HL-60 (cell line): ENCODE data around the gene ADAM11.
A peak's percentile ranks its signal among the peaks of the same experiment; 100 is the strongest.

Experiments
- DNase-seq, 2 experiments: peaks; one replicate each; pipeline ENCODE4 v3.0.0-alpha.2; 2010 to 2020; ENCODE audit warnings: low read depth in 1 of 2, low spot score in 1 of 2
- H3K27ac ChIP-seq: fragments of 250-450 bp; sonication (Bioruptor Pico); replicated peaks from 2 replicates; pipeline ENCODE4 v1.5.1; 2020; ENCODE audit warnings: mild to moderate bottlenecking, moderate library complexity
- H3K27me3 ChIP-seq: fragments of 250-450 bp; sonication (Bioruptor Pico); 2 replicates; pipeline ENCODE4 v1.5.1; 2021; ENCODE audit warnings: mild to moderate bottlenecking, moderate library complexity; ENCODE audit not compliant: insufficient read depth, poor library complexity, severe bottlenecking
- H3K4me3 ChIP-seq: replicated peaks from 2 replicates; pipeline ENCODE4 v1.5.1; 2011; ENCODE audit warnings: mild to moderate bottlenecking, control low read depth, low read length; ENCODE audit not compliant: insufficient read depth
- GABPA ChIP-seq: IDR thresholded peaks from 2 replicates; pipeline ENCODE4 v1.6.1; 2012; ENCODE audit warnings: low read depth
- POLR2AphosphoS5 ChIP-seq: IDR thresholded peaks from 2 replicates; pipeline ENCODE4 v1.6.1; 2012; ENCODE audit warnings: low read depth
- REST ChIP-seq: IDR thresholded peaks from 2 replicates; pipeline ENCODE4 v1.6.1; 2012; ENCODE audit warnings: low read depth; ENCODE audit not compliant: insufficient replicate concordance
- SPI1 ChIP-seq: IDR thresholded peaks from 2 replicates; pipeline ENCODE4 v1.6.1; 2012; ENCODE audit warnings: low read depth, mild to moderate bottlenecking, borderline replicate concordance
- TF ChIP-seq, protein P1 (sequence below): IDR thresholded peaks from one replicate; pipeline ENCODE4 v1.5.1; 2011; ENCODE audit warnings: low read length, control low read depth, inconsistent platforms; ENCODE audit not compliant: insufficient read depth

Gene ADAM11

GRCh38 chr17:44775136-44775837 lies 16.5 kb downstream of the ADAM11 start:
- H3K27me3 ChIP-seq: no peaks in the 10 kb centered on the region
- H3K27ac ChIP-seq: no peak overlapping the region

DNA sequence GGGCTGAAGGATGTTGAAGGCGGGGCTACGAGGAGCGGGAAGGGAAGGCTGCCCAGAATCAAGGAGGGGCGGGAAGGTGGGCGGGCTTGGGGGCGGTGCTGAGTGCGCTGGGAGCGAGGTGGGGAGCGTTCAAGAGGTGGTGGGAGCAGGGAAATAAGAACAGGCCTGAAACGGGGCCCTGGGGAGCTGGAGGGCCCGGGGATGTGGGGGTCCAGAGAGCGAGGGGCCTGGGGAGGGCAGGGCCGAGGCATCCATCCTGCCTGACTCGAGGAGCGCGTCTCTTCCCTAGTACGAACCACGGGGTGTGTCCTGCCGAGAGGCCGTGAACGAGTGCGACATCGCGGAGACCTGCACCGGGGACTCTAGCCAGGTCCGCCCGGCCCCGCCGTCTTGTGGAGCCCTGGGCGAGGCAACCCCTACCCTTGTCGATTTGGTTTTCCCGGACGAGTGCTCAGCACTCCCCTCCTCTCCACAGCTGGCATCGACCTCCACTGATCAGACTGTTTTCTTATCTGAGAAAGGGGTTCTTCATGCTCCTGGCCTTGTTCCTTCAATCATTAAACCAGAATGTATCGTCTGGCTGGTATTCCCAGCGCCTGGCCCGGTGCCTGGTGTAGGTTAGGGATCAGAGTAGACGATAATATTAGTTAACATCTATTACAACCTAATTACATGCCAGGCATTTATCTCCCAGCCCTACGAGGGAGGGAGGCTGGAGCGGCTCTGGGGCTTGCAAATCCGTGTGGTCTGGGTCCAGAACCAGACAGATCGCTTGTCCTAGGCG lies 17.2 kb downstream of the ADAM11 start:
- H3K4me3 ChIP-seq: peak overlapping the region; percentile 67
- no peaks in the 10 kb centered on the region for H3K27me3 ChIP-seq
- no peak overlapping the region for H3K27ac ChIP-seq
- no peak for DNase-seq
- TF ChIP-seq GABPA (no peak), REST (no peak)
- TF ChIP-seq, protein P1, sequence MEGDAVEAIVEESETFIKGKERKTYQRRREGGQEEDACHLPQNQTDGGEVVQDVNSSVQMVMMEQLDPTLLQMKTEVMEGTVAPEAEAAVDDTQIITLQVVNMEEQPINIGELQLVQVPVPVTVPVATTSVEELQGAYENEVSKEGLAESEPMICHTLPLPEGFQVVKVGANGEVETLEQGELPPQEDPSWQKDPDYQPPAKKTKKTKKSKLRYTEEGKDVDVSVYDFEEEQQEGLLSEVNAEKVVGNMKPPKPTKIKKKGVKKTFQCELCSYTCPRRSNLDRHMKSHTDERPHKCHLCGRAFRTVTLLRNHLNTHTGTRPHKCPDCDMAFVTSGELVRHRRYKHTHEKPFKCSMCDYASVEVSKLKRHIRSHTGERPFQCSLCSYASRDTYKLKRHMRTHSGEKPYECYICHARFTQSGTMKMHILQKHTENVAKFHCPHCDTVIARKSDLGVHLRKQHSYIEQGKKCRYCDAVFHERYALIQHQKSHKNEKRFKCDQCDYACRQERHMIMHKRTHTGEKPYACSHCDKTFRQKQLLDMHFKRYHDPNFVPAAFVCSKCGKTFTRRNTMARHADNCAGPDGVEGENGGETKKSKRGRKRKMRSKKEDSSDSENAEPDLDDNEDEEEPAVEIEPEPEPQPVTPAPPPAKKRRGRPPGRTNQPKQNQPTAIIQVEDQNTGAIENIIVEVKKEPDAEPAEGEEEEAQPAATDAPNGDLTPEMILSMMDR: no peak

More at GRCh38 chr17:44775136-44775837, 16.5 kb downstream of the ADAM11 start:
- H3K4me3 ChIP-seq: peak overlapping the region; percentile 67
- DNase-seq: peak; percentile 96 to 97
- TF ChIP-seq, protein P1: no peak
- TF ChIP-seq POLR2AphosphoS5: 0 out of 2 replicates have a peak, but pooled peaks have one; percentile 31

DNA sequence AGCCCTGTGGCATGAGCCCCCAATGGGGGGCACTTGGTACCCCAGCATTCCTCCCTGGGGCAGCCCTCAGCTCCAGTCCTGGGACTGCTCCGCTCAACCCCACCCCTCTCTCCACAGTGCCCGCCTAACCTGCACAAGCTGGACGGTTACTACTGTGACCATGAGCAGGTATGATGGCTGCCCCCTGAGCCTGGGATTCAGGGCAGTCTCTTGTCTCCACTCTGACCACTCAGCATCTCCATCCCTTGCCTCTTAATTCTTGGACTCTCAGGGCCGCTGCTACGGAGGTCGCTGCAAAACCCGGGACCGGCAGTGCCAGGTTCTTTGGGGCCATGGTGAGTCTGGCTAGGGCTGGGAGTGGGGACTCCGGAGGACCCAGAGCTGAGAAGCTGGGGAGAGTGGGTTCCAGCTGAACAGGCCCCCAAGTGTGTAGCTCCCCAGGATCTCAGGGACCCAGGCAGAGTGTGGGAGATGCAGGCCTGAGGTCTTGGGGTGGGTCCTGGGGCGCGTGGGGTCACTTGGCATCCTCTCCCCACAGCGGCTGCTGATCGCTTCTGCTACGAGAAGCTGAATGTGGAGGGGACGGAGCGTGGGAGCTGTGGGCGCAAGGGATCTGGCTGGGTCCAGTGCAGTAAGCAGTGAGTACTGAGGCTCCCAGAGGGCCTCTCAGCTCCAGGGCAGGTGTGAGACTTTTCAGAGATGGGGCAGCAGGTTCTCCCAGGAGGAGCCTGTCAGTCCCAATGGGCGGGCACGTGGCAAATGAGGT lies 18.0 kb downstream of the ADAM11 start:
- H3K27me3 ChIP-seq: no peaks in the 10 kb centered on the region
- TF ChIP-seq, protein P1: no peak
- TF ChIP-seq REST: no peak
- no peak for TF ChIP-seq SPI1
- TF ChIP-seq GABPA: no peak
- TF ChIP-seq POLR2AphosphoS5: no peak
- no peak overlapping the region for H3K4me3 ChIP-seq
- H3K27ac ChIP-seq: no peak overlapping the region
- DNase-seq: no peak
